ENCODE measurements around the gene CDK5RAP2.
A peak's percentile ranks its signal among the peaks of the same experiment; 100 is the strongest.
"Not testable (repeated sequence)": the region's sequence is repeated elsewhere in the genome, so short reads cannot be mapped to it uniquely, and the experiment has no call there.

Gene CDK5RAP2

GRCh38 chr9:120580051-120580896, at the start of gene CDK5RAP2:
Gene CDK5RAP2 (minus strand): TSS chr9:120580167. CDS start chr9:120579978, 189 bp downstream.
- in situ Hi-C loops (cut with MboI; ENCODE audit: low pct_unique_long_range_greater_than_20kb, low sequenced_read_pairs) = no loop called here
- DNase-seq = peak; percentile 98

GRCh38 chr9:120628925-120629497, 49.0 kb upstream of the CDK5RAP2 start:
- DNase-seq; in situ Hi-C loops (cut with MboI; ENCODE audit: low pct_unique_long_range_greater_than_20kb, low sequenced_read_pairs): not testable (repeated sequence)

GRCh38 chr9:120628207-120628924, 48.4 kb upstream of the CDK5RAP2 start:
- in situ Hi-C loops (cut with MboI; ENCODE audit: low pct_unique_long_range_greater_than_20kb, low sequenced_read_pairs) = no loop called here
- DNase-seq = no peak

GRCh38 chr9:120627073-120627472, 47.1 kb upstream of the CDK5RAP2 start:
- no peak for DNase-seq
- in situ Hi-C loops (cut with MboI; ENCODE audit: low pct_unique_long_range_greater_than_20kb, low sequenced_read_pairs) = no loop called here

- DNase-seq = no peak
- in situ Hi-C loops (cut with MboI; ENCODE audit: low pct_unique_long_range_greater_than_20kb, low sequenced_read_pairs) = no loop called here
These were observed 46.5 kb upstream of the CDK5RAP2 start for GRCh38 chr9:120626512-120626911.

- in situ Hi-C loops (cut with MboI; ENCODE audit: low pct_unique_long_range_greater_than_20kb, low sequenced_read_pairs) = no loop called here
- DNase-seq = no peak
These were observed 45.3 kb upstream of the CDK5RAP2 start for GRCh38 chr9:120625222-120625621.

GRCh38 chr9:120622790-120623189, 42.8 kb upstream of the CDK5RAP2 start:
- in situ Hi-C loops (cut with MboI; ENCODE audit: low pct_unique_long_range_greater_than_20kb, low sequenced_read_pairs) = no loop called here
- no peak for DNase-seq

GRCh38 chr9:120621941-120622340, 42.0 kb upstream of the CDK5RAP2 start:
- in situ Hi-C loops (cut with MboI; ENCODE audit: low pct_unique_long_range_greater_than_20kb, low sequenced_read_pairs) = no loop called here
- DNase-seq = no peak

- in situ Hi-C loops (cut with MboI; ENCODE audit: low pct_unique_long_range_greater_than_20kb, low sequenced_read_pairs) = no loop called here
- DNase-seq = peak; percentile 85
These were observed 40.0 kb upstream of the CDK5RAP2 start for GRCh38 chr9:120619751-120620655.

GRCh38 chr9:120616966-120617935, 37.3 kb upstream of the CDK5RAP2 start:
- in situ Hi-C loops (cut with MboI; ENCODE audit: low pct_unique_long_range_greater_than_20kb, low sequenced_read_pairs) = no loop called here
- DNase-seq = no peak

GRCh38 chr9:120612218-120612617, 32.3 kb upstream of the CDK5RAP2 start:
- DNase-seq = no peak
- in situ Hi-C loops (cut with MboI; ENCODE audit: low pct_unique_long_range_greater_than_20kb, low sequenced_read_pairs) = no loop called here

- no peak for DNase-seq
- in situ Hi-C loops (cut with MboI; ENCODE audit: low pct_unique_long_range_greater_than_20kb, low sequenced_read_pairs) = no loop called here
These were observed 31.7 kb upstream of the CDK5RAP2 start for GRCh38 chr9:120611690-120612068.

GRCh38 chr9:120610975-120611689, 31.2 kb upstream of the CDK5RAP2 start:
- in situ Hi-C loops (cut with MboI; ENCODE audit: low pct_unique_long_range_greater_than_20kb, low sequenced_read_pairs) = no loop called here
- peak; percentile 27 for DNase-seq

- DNase-seq = no peak
- in situ Hi-C loops (cut with MboI; ENCODE audit: low pct_unique_long_range_greater_than_20kb, low sequenced_read_pairs) = no loop called here
These were observed 29.7 kb upstream of the CDK5RAP2 start for GRCh38 chr9:120609636-120610035.

GRCh38 chr9:120608421-120608820, 28.5 kb upstream of the CDK5RAP2 start:
- in situ Hi-C loops (cut with MboI; ENCODE audit: low pct_unique_long_range_greater_than_20kb, low sequenced_read_pairs) = no loop called here
- no peak for DNase-seq

- no peak for DNase-seq
- in situ Hi-C loops (cut with MboI; ENCODE audit: low pct_unique_long_range_greater_than_20kb, low sequenced_read_pairs) = no loop called here
These were observed 23.6 kb upstream of the CDK5RAP2 start for GRCh38 chr9:120603591-120603990.

GRCh38 chr9:120603010-120603409, 23.0 kb upstream of the CDK5RAP2 start:
- DNase-seq = no peak
- in situ Hi-C loops (cut with MboI; ENCODE audit: low pct_unique_long_range_greater_than_20kb, low sequenced_read_pairs) = no loop called here

- in situ Hi-C loops (cut with MboI; ENCODE audit: low pct_unique_long_range_greater_than_20kb, low sequenced_read_pairs) = no loop called here
- no peak for DNase-seq
These were observed 13.9 kb upstream of the CDK5RAP2 start for GRCh38 chr9:120593955-120594277.

Measured in KBM-7 (cell line).